SK-N-SH (cell line): ENCODE data around the gene PTPRJ.

ENCODE experiments used
- ELF1 ChIP-seq: IDR thresholded peaks from 2 replicates; pipeline ENCODE4 v1.4.0; 2012
- EP300 ChIP-seq, 2 experiments: IDR thresholded peaks; 2 replicates each; pipeline versions ENCODE4 v1.4.0 to v1.6.1; 2012; ENCODE audit warnings: borderline replicate concordance in 1 of 2, low read depth in 1 of 2, low read length in 1 of 2
- EZH2phosphoT487 ChIP-seq: fragments of 200-600 bp; sonication (generic); IDR thresholded peaks from 2 replicates; pipeline ENCODE4 v1.6.1; 2017; ENCODE audit warnings: low read depth, mixed run types, mild to moderate bottlenecking, antibody characterized with exemption, moderate library complexity, borderline replicate concordance
- GABPA ChIP-seq: IDR thresholded peaks from 2 replicates; pipeline ENCODE4 v1.4.0; 2012; ENCODE audit warnings: low read depth, mild to moderate bottlenecking
- NFIC ChIP-seq: IDR thresholded peaks from 2 replicates; pipeline ENCODE4 v1.4.0; 2012; ENCODE audit warnings: borderline replicate concordance
- POLR2AphosphoS5 ChIP-seq: IDR thresholded peaks from 2 replicates; pipeline ENCODE4 v1.6.1; 2012; ENCODE audit warnings: low read depth, low read length
- RFX5 ChIP-seq: IDR thresholded peaks from 2 replicates; pipeline ENCODE4 v1.6.1; 2012; ENCODE audit warnings: mild to moderate bottlenecking, improper control_type of control experiment, low read length
- TF ChIP-seq, protein P1 (sequence below): fragments of 200-600 bp; sonication (generic); IDR thresholded peaks from 2 replicates; pipeline ENCODE4 v1.6.1; 2017; ENCODE audit warnings: antibody characterized with exemption, mild to moderate bottlenecking, moderate library complexity
- TF ChIP-seq, protein P2 (sequence below): IDR thresholded peaks from 2 replicates; pipeline ENCODE4 v1.4.0; 2012; ENCODE audit warnings: low read depth
- TF ChIP-seq, protein P3 (sequence below): IDR thresholded peaks from 2 replicates; pipeline ENCODE4 v1.6.1; 2012; ENCODE audit warnings: mild to moderate bottlenecking, low read depth, low read length, moderate library complexity

DNA sequence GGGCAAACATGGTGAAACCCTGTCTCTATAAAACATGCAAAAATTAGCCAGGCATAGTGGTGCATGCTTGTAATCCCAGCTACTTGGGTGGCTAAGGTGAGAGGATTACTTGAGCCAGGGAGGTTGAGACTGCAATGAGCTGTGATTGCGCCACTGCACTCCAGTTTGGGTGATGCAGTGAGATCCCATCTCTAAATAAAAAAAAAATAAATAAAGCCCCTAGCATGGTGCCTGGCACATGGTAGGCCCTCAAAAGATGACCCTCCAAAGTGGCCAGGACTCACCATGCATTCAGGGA lies 74.6 kb downstream of the PTPRJ start:
- TF ChIP-seq RFX5 (no peak), POLR2AphosphoS5 (no peak), ELF1 (no peak), EP300 (IDR thresholded peaks at IDR 0.05; ENCODE audit: borderline replicate concordance in 1 of 2, low read depth in 1 of 2, low read length in 1 of 2) (no peak), EZH2phosphoT487 (no peak), GABPA (no peak), NFIC (no peak)
- TF ChIP-seq, protein P1, sequence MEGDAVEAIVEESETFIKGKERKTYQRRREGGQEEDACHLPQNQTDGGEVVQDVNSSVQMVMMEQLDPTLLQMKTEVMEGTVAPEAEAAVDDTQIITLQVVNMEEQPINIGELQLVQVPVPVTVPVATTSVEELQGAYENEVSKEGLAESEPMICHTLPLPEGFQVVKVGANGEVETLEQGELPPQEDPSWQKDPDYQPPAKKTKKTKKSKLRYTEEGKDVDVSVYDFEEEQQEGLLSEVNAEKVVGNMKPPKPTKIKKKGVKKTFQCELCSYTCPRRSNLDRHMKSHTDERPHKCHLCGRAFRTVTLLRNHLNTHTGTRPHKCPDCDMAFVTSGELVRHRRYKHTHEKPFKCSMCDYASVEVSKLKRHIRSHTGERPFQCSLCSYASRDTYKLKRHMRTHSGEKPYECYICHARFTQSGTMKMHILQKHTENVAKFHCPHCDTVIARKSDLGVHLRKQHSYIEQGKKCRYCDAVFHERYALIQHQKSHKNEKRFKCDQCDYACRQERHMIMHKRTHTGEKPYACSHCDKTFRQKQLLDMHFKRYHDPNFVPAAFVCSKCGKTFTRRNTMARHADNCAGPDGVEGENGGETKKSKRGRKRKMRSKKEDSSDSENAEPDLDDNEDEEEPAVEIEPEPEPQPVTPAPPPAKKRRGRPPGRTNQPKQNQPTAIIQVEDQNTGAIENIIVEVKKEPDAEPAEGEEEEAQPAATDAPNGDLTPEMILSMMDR, result no peak
- TF ChIP-seq, protein P2, sequence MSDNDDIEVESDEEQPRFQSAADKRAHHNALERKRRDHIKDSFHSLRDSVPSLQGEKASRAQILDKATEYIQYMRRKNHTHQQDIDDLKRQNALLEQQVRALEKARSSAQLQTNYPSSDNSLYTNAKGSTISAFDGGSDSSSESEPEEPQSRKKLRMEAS, result no peak
- TF ChIP-seq, protein P3, sequence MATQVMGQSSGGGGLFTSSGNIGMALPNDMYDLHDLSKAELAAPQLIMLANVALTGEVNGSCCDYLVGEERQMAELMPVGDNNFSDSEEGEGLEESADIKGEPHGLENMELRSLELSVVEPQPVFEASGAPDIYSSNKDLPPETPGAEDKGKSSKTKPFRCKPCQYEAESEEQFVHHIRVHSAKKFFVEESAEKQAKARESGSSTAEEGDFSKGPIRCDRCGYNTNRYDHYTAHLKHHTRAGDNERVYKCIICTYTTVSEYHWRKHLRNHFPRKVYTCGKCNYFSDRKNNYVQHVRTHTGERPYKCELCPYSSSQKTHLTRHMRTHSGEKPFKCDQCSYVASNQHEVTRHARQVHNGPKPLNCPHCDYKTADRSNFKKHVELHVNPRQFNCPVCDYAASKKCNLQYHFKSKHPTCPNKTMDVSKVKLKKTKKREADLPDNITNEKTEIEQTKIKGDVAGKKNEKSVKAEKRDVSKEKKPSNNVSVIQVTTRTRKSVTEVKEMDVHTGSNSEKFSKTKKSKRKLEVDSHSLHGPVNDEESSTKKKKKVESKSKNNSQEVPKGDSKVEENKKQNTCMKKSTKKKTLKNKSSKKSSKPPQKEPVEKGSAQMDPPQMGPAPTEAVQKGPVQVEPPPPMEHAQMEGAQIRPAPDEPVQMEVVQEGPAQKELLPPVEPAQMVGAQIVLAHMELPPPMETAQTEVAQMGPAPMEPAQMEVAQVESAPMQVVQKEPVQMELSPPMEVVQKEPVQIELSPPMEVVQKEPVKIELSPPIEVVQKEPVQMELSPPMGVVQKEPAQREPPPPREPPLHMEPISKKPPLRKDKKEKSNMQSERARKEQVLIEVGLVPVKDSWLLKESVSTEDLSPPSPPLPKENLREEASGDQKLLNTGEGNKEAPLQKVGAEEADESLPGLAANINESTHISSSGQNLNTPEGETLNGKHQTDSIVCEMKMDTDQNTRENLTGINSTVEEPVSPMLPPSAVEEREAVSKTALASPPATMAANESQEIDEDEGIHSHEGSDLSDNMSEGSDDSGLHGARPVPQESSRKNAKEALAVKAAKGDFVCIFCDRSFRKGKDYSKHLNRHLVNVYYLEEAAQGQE, result no peak
